ENCODE results near the gene LIN7A.

DNA sequence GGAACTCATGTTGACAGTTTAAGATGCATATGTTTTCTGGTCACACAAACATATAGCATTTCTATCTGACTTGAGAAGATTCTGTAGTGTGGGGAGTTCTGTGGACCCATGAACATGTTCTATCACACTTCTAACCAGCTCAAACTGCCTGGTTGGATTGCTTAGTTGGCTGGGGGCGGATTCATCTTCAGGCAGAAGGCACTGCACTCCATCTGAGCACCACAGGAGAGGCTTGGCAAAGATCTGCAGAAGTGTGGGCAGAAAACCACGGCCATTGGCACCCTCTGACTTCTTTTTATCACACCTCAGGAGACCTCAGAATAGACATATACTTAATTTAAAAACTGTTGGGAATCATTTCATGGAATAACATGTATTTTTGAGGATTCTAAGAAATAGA, 68.5 kb downstream of the LIN7A start:
- TF ChIP-seq, protein P1, sequence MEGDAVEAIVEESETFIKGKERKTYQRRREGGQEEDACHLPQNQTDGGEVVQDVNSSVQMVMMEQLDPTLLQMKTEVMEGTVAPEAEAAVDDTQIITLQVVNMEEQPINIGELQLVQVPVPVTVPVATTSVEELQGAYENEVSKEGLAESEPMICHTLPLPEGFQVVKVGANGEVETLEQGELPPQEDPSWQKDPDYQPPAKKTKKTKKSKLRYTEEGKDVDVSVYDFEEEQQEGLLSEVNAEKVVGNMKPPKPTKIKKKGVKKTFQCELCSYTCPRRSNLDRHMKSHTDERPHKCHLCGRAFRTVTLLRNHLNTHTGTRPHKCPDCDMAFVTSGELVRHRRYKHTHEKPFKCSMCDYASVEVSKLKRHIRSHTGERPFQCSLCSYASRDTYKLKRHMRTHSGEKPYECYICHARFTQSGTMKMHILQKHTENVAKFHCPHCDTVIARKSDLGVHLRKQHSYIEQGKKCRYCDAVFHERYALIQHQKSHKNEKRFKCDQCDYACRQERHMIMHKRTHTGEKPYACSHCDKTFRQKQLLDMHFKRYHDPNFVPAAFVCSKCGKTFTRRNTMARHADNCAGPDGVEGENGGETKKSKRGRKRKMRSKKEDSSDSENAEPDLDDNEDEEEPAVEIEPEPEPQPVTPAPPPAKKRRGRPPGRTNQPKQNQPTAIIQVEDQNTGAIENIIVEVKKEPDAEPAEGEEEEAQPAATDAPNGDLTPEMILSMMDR (IDR thresholded peaks at IDR 0.05): no peak
- TF ChIP-seq POLR2A (IDR thresholded peaks at IDR 0.05): no peak

Measured in upper lobe of left lung (tissue), 4 donors.